Neural progenitor cell (in vitro differentiated cells): ENCODE measurements around the gene NLK. TPM values are rescaled to one million over a fixed set of nuclear protein-coding genes. Genes with fewer than 3 reads are reported as not detected.
"Not testable (repeated sequence)": the region's sequence is repeated elsewhere in the genome, so short reads cannot be mapped to it uniquely, and the experiment has no call there.

Source experiments
- DNase-seq: peaks from one replicate; pipeline ENCODE4 v3.0.0-alpha.2; 2016; ENCODE audit warnings: low spot score
- H2AFZ ChIP-seq: fragments of 200-600 bp; sonication (generic); replicated peaks from 2 replicates; pipeline ENCODE4 v1.6.1; 2016; ENCODE audit warnings: antibody characterized with exemption
- H3F3A ChIP-seq: fragments of 200-600 bp; sonication (generic); 2 replicates; pipeline ENCODE4 v1.6.1; 2016; ENCODE audit warnings: antibody characterized with exemption, low read depth
- H3K27ac ChIP-seq: fragments of 200-600 bp; sonication (generic); 2 replicates; pipeline ENCODE4 v1.5.1; 2016; ENCODE audit warnings: mild to moderate bottlenecking
- H3K27me3 ChIP-seq: fragments of 200-600 bp; sonication (generic); 2 replicates; pipeline ENCODE4 v1.6.1; 2016; ENCODE audit warnings: mild to moderate bottlenecking, moderate library complexity
- H3K36me3 ChIP-seq: fragments of 200-600 bp; sonication (generic); 2 replicates; pipeline ENCODE4 v1.5.1; 2016
- H3K4me1 ChIP-seq: fragments of 200-600 bp; sonication (generic); 2 replicates; pipeline ENCODE4 v1.6.1; 2016; ENCODE audit warnings: mixed run types
- H3K4me2 ChIP-seq: fragments of 200-600 bp; sonication (generic); 2 replicates; pipeline ENCODE4 v1.6.1; 2016
- H3K4me3 ChIP-seq: fragments of 200-600 bp; sonication (generic); 2 replicates; pipeline ENCODE4 v1.5.1; 2016
- H3K79me2 ChIP-seq: fragments of 200-600 bp; sonication (generic); 2 replicates; pipeline ENCODE4 v1.6.1; 2016; ENCODE audit warnings: low read depth
- H3K9ac ChIP-seq: fragments of 200-600 bp; sonication (generic); 2 replicates; pipeline ENCODE4 v1.6.1; 2016
- H3K9me3 ChIP-seq: fragments of 200-600 bp; sonication (generic); 2 replicates; pipeline ENCODE4 v1.5.1; 2016; ENCODE audit warnings: low read depth
- H4K20me1 ChIP-seq: fragments of 200-600 bp; sonication (generic); 2 replicates; pipeline ENCODE4 v1.6.1; 2016; ENCODE audit warnings: low read depth
- H3K27ac Mint-ChIP-seq: 3 replicates; pipeline ENCODE4 v1.8.0; 2021; ENCODE audit warnings: mixed read lengths
- H3K27me3 Mint-ChIP-seq: 2 replicates; pipeline ENCODE4 v1.8.0; 2022; ENCODE audit warnings: low read depth, mild to moderate bottlenecking, inconsistent platforms, moderate library complexity, mixed read lengths; ENCODE audit not compliant: insufficient read depth
- H3K36me3 Mint-ChIP-seq: 3 replicates; pipeline ENCODE4 v1.8.0; 2021; ENCODE audit warnings: mixed read lengths
- H3K4me1 Mint-ChIP-seq: 3 replicates; pipeline ENCODE4 v1.8.0; 2021; ENCODE audit warnings: mixed read lengths
- H3K4me3 Mint-ChIP-seq: 3 replicates; pipeline ENCODE4 v1.8.0; 2021; ENCODE audit warnings: mild to moderate bottlenecking, moderate library complexity, mixed read lengths
- H3K9me3 Mint-ChIP-seq: 3 replicates; pipeline ENCODE4 v1.8.0; 2020; ENCODE audit warnings: mixed read lengths
- EZH2 ChIP-seq: fragments of 200-600 bp; sonication (generic); IDR thresholded peaks from 2 replicates; pipeline ENCODE4 v1.6.1; 2017; ENCODE audit warnings: antibody characterized with exemption, mild to moderate bottlenecking, moderate library complexity
- EZH2phosphoT487 ChIP-seq: fragments of 200-600 bp; sonication (generic); IDR thresholded peaks from 2 replicates; pipeline ENCODE4 v1.6.1; 2017; ENCODE audit warnings: antibody characterized with exemption
- total RNA-seq: library from RNA; depleted of rRNA; stranded (reverse); fragments of >200 nt; gene quantifications from 2 replicates; pipeline ENCODE4 v1.2.3, GENCODE V29; 2015; ENCODE audit warnings: low replicate concordance
- TF ChIP-seq, protein P1 (sequence below): fragments of 200-600 bp; sonication (generic); IDR thresholded peaks from 2 replicates; pipeline ENCODE4 v1.5.1; 2017; ENCODE audit warnings: antibody characterized with exemption, mild to moderate bottlenecking

Gene NLK
- total RNA-seq, 1 donor from 2014 or later: 61.7 TPM

DNA sequence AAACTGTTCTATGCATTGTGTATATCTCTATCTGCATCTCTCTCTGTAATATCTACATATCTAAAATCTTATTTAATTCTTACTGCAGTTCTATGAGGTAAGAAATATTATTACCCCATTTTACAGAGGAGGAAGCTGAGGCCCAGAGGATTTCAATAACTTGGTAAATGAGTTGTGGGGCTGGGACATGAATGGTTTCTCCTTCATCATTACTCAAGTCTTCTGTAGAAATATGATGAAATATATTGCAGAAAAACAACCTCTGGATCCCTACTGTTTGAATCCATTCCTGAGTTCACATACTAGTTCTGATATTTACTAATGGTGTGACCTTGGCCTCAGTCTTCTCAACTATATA, 45.5 kb upstream of the NLK start:
- H3K9me3 Mint-ChIP-seq: no peaks in the 10 kb centered on the region
- Histone ChIP-seq H3K9ac (no peak overlapping the region), H3K9me3 (no peaks in the 10 kb centered on the region)

DNA sequence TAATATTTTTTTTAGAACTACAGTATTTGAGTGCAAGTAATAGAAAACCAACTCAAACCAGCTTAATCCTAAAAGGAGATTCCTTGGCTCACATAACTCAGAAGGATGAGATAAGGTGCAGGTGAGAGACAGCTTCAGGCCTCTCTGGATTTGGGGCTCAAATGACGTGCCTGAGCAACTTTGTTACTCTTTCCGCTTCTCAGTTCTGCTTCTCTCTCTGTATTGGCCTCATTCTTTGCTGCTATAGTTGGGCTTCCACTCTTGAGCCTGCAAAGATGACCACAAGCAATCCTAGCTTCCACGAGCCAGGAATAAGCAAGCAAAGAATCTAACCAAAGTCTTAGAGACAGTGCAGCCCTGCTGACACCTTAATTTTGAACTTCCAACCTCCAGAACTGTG, 45.0 kb upstream of the NLK start:
- Histone ChIP-seq H2AFZ (no peak overlapping the region), H4K20me1 (no peaks in the 10 kb centered on the region), H3K9ac (no peak overlapping the region), H3K27me3 (no peaks in the 10 kb centered on the region), H3F3A (no peaks in the 10 kb centered on the region), H3K4me1 (peaks cover 14% of the 10 kb centered on the region), H3K4me2 (no peak overlapping the region), H3K79me2 (no peaks in the 10 kb centered on the region), H3K36me3 (no peaks in the 10 kb centered on the region), H3K27ac (no peak overlapping the region), H3K4me3 (no peak overlapping the region), H3K9me3 (no peaks in the 10 kb centered on the region)
- no peaks in the 10 kb centered on the region for H3K9me3 Mint-ChIP-seq
- peaks cover 6% of the 10 kb centered on the region for H3K4me1 Mint-ChIP-seq
- H3K27me3 Mint-ChIP-seq: peaks cover 6% of the 10 kb centered on the region
- H3K4me3 Mint-ChIP-seq: no peak overlapping the region
- H3K36me3 Mint-ChIP-seq: no peaks in the 10 kb centered on the region
- no peak for DNase-seq
- no peak overlapping the region for H3K27ac Mint-ChIP-seq
- no peak for TF ChIP-seq EZH2phosphoT487

More for the DNA sequence above, 45.5 kb upstream of the NLK start:
- peaks cover 14% of the 10 kb centered on the region for H3K4me1 ChIP-seq
- H3K27me3 ChIP-seq: no peaks in the 10 kb centered on the region
- H2AFZ ChIP-seq: no peak overlapping the region
- H3K36me3 ChIP-seq: no peaks in the 10 kb centered on the region
- Mint-ChIP-seq H3K27me3 (peaks cover 6% of the 10 kb centered on the region), H3K36me3 (no peaks in the 10 kb centered on the region), H3K27ac (no peak overlapping the region), H3K4me3 (no peak overlapping the region), H3K4me1 (peaks cover 6% of the 10 kb centered on the region)
- H3F3A ChIP-seq: no peaks in the 10 kb centered on the region
- H3K79me2 ChIP-seq: no peaks in the 10 kb centered on the region
- H3K4me2 ChIP-seq: no peak overlapping the region
- no peak overlapping the region for H3K27ac ChIP-seq
- TF ChIP-seq EZH2phosphoT487 (no peak), EZH2 (no peak)
- TF ChIP-seq, protein P1, sequence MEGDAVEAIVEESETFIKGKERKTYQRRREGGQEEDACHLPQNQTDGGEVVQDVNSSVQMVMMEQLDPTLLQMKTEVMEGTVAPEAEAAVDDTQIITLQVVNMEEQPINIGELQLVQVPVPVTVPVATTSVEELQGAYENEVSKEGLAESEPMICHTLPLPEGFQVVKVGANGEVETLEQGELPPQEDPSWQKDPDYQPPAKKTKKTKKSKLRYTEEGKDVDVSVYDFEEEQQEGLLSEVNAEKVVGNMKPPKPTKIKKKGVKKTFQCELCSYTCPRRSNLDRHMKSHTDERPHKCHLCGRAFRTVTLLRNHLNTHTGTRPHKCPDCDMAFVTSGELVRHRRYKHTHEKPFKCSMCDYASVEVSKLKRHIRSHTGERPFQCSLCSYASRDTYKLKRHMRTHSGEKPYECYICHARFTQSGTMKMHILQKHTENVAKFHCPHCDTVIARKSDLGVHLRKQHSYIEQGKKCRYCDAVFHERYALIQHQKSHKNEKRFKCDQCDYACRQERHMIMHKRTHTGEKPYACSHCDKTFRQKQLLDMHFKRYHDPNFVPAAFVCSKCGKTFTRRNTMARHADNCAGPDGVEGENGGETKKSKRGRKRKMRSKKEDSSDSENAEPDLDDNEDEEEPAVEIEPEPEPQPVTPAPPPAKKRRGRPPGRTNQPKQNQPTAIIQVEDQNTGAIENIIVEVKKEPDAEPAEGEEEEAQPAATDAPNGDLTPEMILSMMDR: no peak
- DNase-seq: no peak
- no peaks in the 10 kb centered on the region for H4K20me1 ChIP-seq
- H3K4me3 ChIP-seq: no peak overlapping the region

DNA sequence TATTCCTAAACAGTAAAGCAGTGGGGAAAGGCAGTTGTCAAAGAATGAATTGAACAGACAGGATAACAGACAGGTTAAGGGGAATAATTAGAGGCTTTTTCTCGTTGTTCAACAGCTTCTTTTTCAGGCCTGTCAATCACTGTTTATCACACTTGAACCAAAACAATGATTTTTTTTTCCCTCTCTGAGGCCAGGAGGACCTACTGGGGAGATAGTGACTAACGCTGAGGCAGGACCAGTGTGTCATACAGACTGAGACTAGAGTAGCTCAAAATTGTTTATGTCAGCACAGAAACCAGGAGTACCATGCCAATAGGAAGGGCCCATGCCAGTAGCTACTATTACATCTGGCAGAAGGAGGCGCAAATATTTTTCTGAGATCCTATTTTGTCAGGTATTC, 41.3 kb upstream of the NLK start:
- Histone ChIP-seq H3K27ac (no peak overlapping the region), H2AFZ (no peak overlapping the region), H3K4me2 (no peak overlapping the region), H3K9me3 (no peaks in the 10 kb centered on the region), H4K20me1 (no peaks in the 10 kb centered on the region), H3K79me2 (no peaks in the 10 kb centered on the region), H3F3A (no peaks in the 10 kb centered on the region), H3K27me3 (no peaks in the 10 kb centered on the region), H3K4me3 (no peak overlapping the region), H3K4me1 (no peaks in the 10 kb centered on the region), H3K36me3 (no peaks in the 10 kb centered on the region), H3K9ac (no peak overlapping the region)
- Mint-ChIP-seq H3K4me1 (no peaks in the 10 kb centered on the region), H3K9me3 (no peaks in the 10 kb centered on the region), H3K36me3 (no peaks in the 10 kb centered on the region), H3K27me3 (peaks cover 5% of the 10 kb centered on the region), H3K4me3 (no peak overlapping the region), H3K27ac (no peak overlapping the region)
- no peak for DNase-seq
- TF ChIP-seq, protein P1: no peak
- no peak for TF ChIP-seq EZH2phosphoT487
- no peak for TF ChIP-seq EZH2

DNA sequence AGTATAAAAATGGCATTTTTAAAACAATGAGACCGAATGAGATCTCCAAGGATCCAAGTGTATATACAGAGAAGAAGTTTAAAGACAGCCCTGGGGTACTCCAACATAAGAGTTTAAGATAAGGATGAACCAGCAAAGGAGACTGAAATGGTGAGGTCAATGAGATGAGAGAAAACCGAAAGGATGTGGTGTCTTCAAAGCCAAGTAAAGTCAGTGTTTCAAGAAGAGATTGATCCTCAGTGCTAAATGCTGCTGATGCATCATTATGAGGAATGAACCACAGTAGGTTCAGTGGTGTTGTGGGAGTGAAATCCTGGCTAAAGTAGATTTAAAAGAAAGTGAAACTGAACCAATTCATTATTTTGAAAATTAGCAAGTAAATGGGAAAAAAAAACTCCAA, 38.1 kb upstream of the NLK start:
- Mint-ChIP-seq H3K4me1 (no peaks in the 10 kb centered on the region), H3K36me3 (no peaks in the 10 kb centered on the region), H3K4me3 (no peak overlapping the region), H3K9me3 (no peaks in the 10 kb centered on the region), H3K27ac (no peak overlapping the region), H3K27me3 (peaks cover 9% of the 10 kb centered on the region)
- H3K4me1 ChIP-seq: no peaks in the 10 kb centered on the region
- H3K27ac ChIP-seq: no peak overlapping the region
- H3K4me2 ChIP-seq: no peak overlapping the region
- no peaks in the 10 kb centered on the region for H3K9me3 ChIP-seq
- DNase-seq: no peak
- H3K27me3 ChIP-seq: no peaks in the 10 kb centered on the region
- no peaks in the 10 kb centered on the region for H3K79me2 ChIP-seq
- H3K36me3 ChIP-seq: no peaks in the 10 kb centered on the region
- no peak overlapping the region for H3K4me3 ChIP-seq
- H3K9ac ChIP-seq: no peak overlapping the region
- no peaks in the 10 kb centered on the region for H3F3A ChIP-seq
- no peak overlapping the region for H2AFZ ChIP-seq
- H4K20me1 ChIP-seq: peaks cover 4% of the 10 kb centered on the region
- TF ChIP-seq, protein P1: no peak
- no peak for TF ChIP-seq EZH2phosphoT487
- no peak for TF ChIP-seq EZH2

DNA sequence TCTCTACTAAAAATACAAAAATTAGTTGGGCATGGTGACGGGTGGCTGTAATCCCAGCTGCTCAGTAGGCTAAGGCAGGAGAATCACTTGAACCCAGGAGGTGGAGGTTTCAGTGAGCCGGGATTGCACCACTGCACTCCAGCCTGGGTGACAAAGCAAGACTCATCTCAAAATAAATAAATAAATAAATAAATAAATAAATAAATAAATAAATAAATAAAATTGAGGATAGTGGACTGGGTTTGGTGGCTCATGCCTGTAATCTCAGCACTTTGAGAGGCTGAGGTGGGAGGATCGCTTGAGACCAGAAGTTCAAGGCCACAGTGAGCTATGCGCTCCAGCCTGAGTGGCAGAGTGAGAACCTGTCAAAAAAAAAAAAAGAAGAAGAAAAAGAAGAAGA, 34.6 kb upstream of the NLK start:
- not testable (repeated sequence) for H3K27me3 ChIP-seq, H2AFZ ChIP-seq, H3K4me2 ChIP-seq, H3K79me2 ChIP-seq, H3F3A ChIP-seq, H3K4me1 Mint-ChIP-seq, H3K27ac ChIP-seq, H3K36me3 Mint-ChIP-seq, H3K9ac ChIP-seq, DNase-seq, H3K4me3 ChIP-seq, H3K36me3 ChIP-seq, H3K4me1 ChIP-seq, H3K27me3 Mint-ChIP-seq, H3K9me3 Mint-ChIP-seq, H4K20me1 ChIP-seq, H3K4me3 Mint-ChIP-seq, H3K27ac Mint-ChIP-seq, H3K9me3 ChIP-seq
